ENCODE data around the gene RBM22. TPM values are rescaled to one million over a fixed set of nuclear protein-coding genes. Genes with fewer than 3 reads are reported as not detected.

Gene RBM22
- total and polyA plus RNA-seq, 10 of the 15 experiments (the other 5 are each of a cell fraction or from before 2014, with no cell fraction given) = 26.3 to 66.4 (median 43.0) TPM

- TF ChIP-seq ZBTB4 (CRISPR knock-in tag; IDR thresholded peaks at IDR 0.05) (no peak), CBX5 (IDR thresholded peaks at IDR 0.05; ENCODE audit: low read depth) (no peak), NR2C1 (IDR thresholded peaks at IDR 0.05) (no peak), TCF12 (IDR thresholded peaks at IDR 0.05; ENCODE audit: low read depth, low read length) (peak; percentile 67; the same call in 1 of the 2 replicates), CEBPB (IDR thresholded peaks at IDR 0.05; ENCODE audit: borderline replicate concordance in 1 of 2, low read depth in 2 of 2, low read length in 2 of 2) (no peak), ZNF687 (IDR thresholded peaks at IDR 0.05) (no peak), CHD4 (IDR thresholded peaks at IDR 0.05) (no peak), POLR2A (IDR thresholded peaks at IDR 0.05; ENCODE audit: low read depth, low read length) (peak; percentile 60), ELK1 (IDR thresholded peaks at IDR 0.05; ENCODE audit: low read depth, low read length) (no peak), NR2C2 (IDR thresholded peaks at IDR 0.05; ENCODE audit: borderline replicate concordance, control insufficient read depth, insufficient read length, low read depth) (no peak), RELB (IDR thresholded peaks at IDR 0.05; ENCODE audit: low read depth) (0 out of 2 replicates have a peak, but pooled peaks have one; percentile 18), SREBF2 (IDR thresholded peaks at IDR 0.05; ENCODE audit: low read length) (no peak), TCF3 (IDR thresholded peaks at IDR 0.05; ENCODE audit: borderline replicate concordance, insufficient read depth, low read depth, low read length) (peak; percentile 81), NFXL1 (IDR thresholded peaks at IDR 0.05; ENCODE audit: borderline replicate concordance) (no peak), CREB1 (IDR thresholded peaks at IDR 0.05; ENCODE audit: low read depth) (0 out of 2 replicates have a peak, but pooled peaks have one; percentile 13), RAD21 (IDR thresholded peaks at IDR 0.05; ENCODE audit: insufficient read depth, low read depth, low read length) (peak; percentile 76)
Measured at GRCh38 chr5:150656191-150657132, 44.4 kb downstream of the RBM22 start (continued).
